Measurements from ENCODE around the gene GP1BA. TPM values are rescaled to one million over a fixed set of nuclear protein-coding genes. Genes with fewer than 3 reads are reported as not detected.

Gene GP1BA
- total RNA-seq, 1 donor from 2014 or later: 0.47 TPM

DNA sequence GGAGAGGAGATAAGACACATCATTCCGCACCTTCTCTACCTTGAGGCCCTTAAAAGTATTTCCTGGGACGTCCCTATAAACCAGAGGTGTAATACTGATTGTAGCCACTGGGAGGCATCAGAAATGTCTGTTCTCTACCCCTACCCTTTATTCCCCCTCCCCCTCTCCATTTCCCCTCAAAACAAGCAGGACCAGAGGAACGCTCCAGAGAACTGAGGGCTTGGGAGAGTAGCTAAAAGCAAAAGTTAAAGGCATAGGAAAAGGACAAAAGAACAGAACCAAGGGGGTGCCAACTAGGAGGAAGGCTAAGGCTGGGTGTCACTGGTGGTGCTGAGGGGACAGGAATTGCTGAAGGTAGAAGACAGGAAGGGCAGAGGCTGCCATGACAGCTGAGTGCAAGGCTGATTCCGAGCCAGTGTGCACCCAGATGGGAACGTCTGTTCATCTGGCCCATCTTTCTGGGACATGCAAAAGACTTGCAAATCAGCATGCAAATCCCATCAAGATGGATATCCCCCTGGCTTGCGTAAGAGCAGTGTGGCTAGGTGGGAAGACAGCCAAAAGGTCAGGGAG, 48.7 kb downstream of the GP1BA start:
- Mint-ChIP-seq H3K27me3 (ENCODE audit: unreplicated experiment) (peaks cover 16% of the 10 kb centered on the region), H3K4me1 (ENCODE audit: low read depth, unreplicated experiment) (peaks cover 9% of the 10 kb centered on the region), H3K9me3 (ENCODE audit: unreplicated experiment) (peaks cover 3% of the 10 kb centered on the region), H3K27ac (ENCODE audit: unreplicated experiment) (peak overlapping the region; percentile 85), H3K36me3 (ENCODE audit: unreplicated experiment) (peaks cover 6% of the 10 kb centered on the region), H3K4me3 (ENCODE audit: unreplicated experiment) (peak overlapping the region; percentile 56)
- TF ChIP-seq, protein P1, sequence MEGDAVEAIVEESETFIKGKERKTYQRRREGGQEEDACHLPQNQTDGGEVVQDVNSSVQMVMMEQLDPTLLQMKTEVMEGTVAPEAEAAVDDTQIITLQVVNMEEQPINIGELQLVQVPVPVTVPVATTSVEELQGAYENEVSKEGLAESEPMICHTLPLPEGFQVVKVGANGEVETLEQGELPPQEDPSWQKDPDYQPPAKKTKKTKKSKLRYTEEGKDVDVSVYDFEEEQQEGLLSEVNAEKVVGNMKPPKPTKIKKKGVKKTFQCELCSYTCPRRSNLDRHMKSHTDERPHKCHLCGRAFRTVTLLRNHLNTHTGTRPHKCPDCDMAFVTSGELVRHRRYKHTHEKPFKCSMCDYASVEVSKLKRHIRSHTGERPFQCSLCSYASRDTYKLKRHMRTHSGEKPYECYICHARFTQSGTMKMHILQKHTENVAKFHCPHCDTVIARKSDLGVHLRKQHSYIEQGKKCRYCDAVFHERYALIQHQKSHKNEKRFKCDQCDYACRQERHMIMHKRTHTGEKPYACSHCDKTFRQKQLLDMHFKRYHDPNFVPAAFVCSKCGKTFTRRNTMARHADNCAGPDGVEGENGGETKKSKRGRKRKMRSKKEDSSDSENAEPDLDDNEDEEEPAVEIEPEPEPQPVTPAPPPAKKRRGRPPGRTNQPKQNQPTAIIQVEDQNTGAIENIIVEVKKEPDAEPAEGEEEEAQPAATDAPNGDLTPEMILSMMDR (IDR thresholded peaks at IDR 0.05; ENCODE audit: partially characterized antibody, unreplicated experiment): peak; percentile 87
- no peak for DNase-seq

DNA sequence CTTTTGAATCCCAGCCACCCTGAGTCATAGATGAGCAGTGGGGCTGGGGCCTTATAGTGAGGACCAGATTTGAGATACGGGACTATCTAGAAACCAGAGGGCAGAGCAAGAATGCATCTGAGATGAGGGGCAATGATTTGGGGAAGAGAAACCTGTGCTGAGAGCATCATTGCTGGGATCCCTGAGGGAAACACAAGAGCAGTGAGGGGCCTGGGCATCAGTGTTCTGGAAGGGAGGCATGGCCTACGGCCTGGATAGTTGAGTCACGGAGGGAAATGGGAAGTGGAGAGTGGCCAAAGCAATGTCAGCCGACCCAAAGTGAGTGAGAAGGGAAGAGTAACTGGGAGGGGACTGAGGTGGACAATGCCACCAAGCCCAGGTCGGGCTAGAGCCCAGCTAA, 50.2 kb downstream of the GP1BA start:
- H3K27me3 Mint-ChIP-seq (ENCODE audit: unreplicated experiment): peaks cover 13% of the 10 kb centered on the region
- no peak overlapping the region for H3K4me3 Mint-ChIP-seq (ENCODE audit: unreplicated experiment)
- TF ChIP-seq, protein P1 (IDR thresholded peaks at IDR 0.05; ENCODE audit: partially characterized antibody, unreplicated experiment): no peak
- H3K27ac Mint-ChIP-seq (ENCODE audit: unreplicated experiment): no peak overlapping the region
- H3K9me3 Mint-ChIP-seq (ENCODE audit: unreplicated experiment): peaks cover 8% of the 10 kb centered on the region
- H3K36me3 Mint-ChIP-seq (ENCODE audit: unreplicated experiment): peaks cover 6% of the 10 kb centered on the region
- DNase-seq: no peak
- H3K4me1 Mint-ChIP-seq (ENCODE audit: low read depth, unreplicated experiment): peaks cover 9% of the 10 kb centered on the region

Small RNA genes lying within 50 kb of the gene (microRNA-seq; reads per million reads assigned to microRNA genes)
- gene MIR6864 (ENCODE audit: unreplicated experiment) (0.41 reads per million), gene MIR6865 (ENCODE audit: unreplicated experiment) (1.4 reads per million, percentile 3 among the genes with 10 or more reads in this experiment)

Other genes with a start within 250 kb of the GP1BA start
- gene PELP1, start 228.1 kb upstream of the GP1BA start, total RNA-seq (ENCODE audit: unreplicated experiment): 63.7 TPM
- gene ARRB2, start 221.6 kb upstream of the GP1BA start, total RNA-seq (ENCODE audit: unreplicated experiment): 106 TPM
- gene MED11, start 200.8 kb upstream of the GP1BA start, total RNA-seq (ENCODE audit: unreplicated experiment): 12.5 TPM
- not detected for gene ZMYND15, start 192.4 kb upstream of the GP1BA start, total RNA-seq (ENCODE audit: unreplicated experiment)
- gene CXCL16, start 192.3 kb upstream of the GP1BA start, total RNA-seq (ENCODE audit: unreplicated experiment): not detected
- not detected for gene TM4SF5, start 160.4 kb upstream of the GP1BA start, total RNA-seq (ENCODE audit: unreplicated experiment)
- gene VMO1, start 145.9 kb upstream of the GP1BA start, total RNA-seq (ENCODE audit: unreplicated experiment): 2.5 TPM
- gene GLTPD2, start 143.3 kb upstream of the GP1BA start, total RNA-seq (ENCODE audit: unreplicated experiment): not detected
- gene PSMB6, start 136.1 kb upstream of the GP1BA start, total RNA-seq (ENCODE audit: unreplicated experiment): 128 TPM
- gene PLD2, start 125.1 kb upstream of the GP1BA start, total RNA-seq (ENCODE audit: unreplicated experiment): 61.4 TPM
- 130 TPM for gene MINK1, start 98.9 kb upstream of the GP1BA start, total RNA-seq (ENCODE audit: unreplicated experiment)
- gene C17orf107, start 32.7 kb upstream of the GP1BA start, total RNA-seq (ENCODE audit: unreplicated experiment): 11.1 TPM
- gene CHRNE, start 29.2 kb upstream of the GP1BA start, total RNA-seq (ENCODE audit: unreplicated experiment): 0.69 TPM
- gene SLC25A11, start 7.8 kb downstream of the GP1BA start, total RNA-seq (ENCODE audit: unreplicated experiment): 72.2 TPM
- 96.1 TPM for gene RNF167, start 8.0 kb downstream of the GP1BA start, total RNA-seq (ENCODE audit: unreplicated experiment)
- gene PFN1, start 16.3 kb downstream of the GP1BA start, total RNA-seq (ENCODE audit: unreplicated experiment): 356 TPM
- gene ENO3, start 18.8 kb downstream of the GP1BA start, total RNA-seq (ENCODE audit: unreplicated experiment): 62.1 TPM
- gene SPAG7, start 35.5 kb downstream of the GP1BA start, total RNA-seq (ENCODE audit: unreplicated experiment): 69.6 TPM
- gene CAMTA2, start 55.4 kb downstream of the GP1BA start, total RNA-seq (ENCODE audit: unreplicated experiment): 61.4 TPM
- gene INCA1, start 65.2 kb downstream of the GP1BA start, total RNA-seq (ENCODE audit: unreplicated experiment): 0.44 TPM
- 5.6 TPM for gene KIF1C, start 65.7 kb downstream of the GP1BA start, total RNA-seq (ENCODE audit: unreplicated experiment)
- not detected for gene SLC52A1, start 103.1 kb downstream of the GP1BA start, total RNA-seq (ENCODE audit: unreplicated experiment)
- gene ZFP3, start 146.2 kb downstream of the GP1BA start, total RNA-seq (ENCODE audit: unreplicated experiment): 4.9 TPM
- 44.5 TPM for gene ZNF232, start 179.6 kb downstream of the GP1BA start, total RNA-seq (ENCODE audit: unreplicated experiment)
- gene USP6, start 183.8 kb downstream of the GP1BA start, total RNA-seq (ENCODE audit: unreplicated experiment): 4.7 TPM